T-helper 17 cell (primary cell): ENCODE results near the gene NBPF20. TPM values are rescaled to one million over a fixed set of nuclear protein-coding genes. Genes with fewer than 3 reads are reported as not detected.

Experiments
- total RNA-seq, 4 donors: library from RNA in 2 of 4; stranded (reverse) in 2 of 4; gene quantifications; one replicate each; pipeline ENCODE4 v1.2.3 and lab custom pipeline; 2022 to 2026

The NBPF20 gene
- total RNA-seq, 2 donors from 2014 or later: 3.6 to 4.4 TPM

Other genes starting within 250 kb of the NBPF20 start
- gene PPIAL4D, start 183.4 kb downstream of the NBPF20 start, total RNA-seq: not detected
- 10 to 100 TPM; 30.0 to 32.4 TPM for gene GPR89A, start 182.4 kb upstream of the NBPF20 start, total RNA-seq